Mesenteric fat pad (tissue), 1 donor: ENCODE measurements around the gene CLEC9A. TPM values are rescaled to one million over a fixed set of nuclear protein-coding genes. Genes with fewer than 3 reads are reported as not detected.
"Not testable (repeated sequence)": the region's sequence is repeated elsewhere in the genome, so short reads cannot be mapped to it uniquely, and the experiment has no call there.

Experiments
- DNase-seq: peaks from one replicate; pipeline ENCODE4 v3.0.0-alpha.2; 2020; ENCODE audit warnings: low spot score
- long read RNA-seq: library from polyadenylated mRNA; unstranded; transcript quantifications from one replicate; pipeline ENCODE4 v2.0.0, GENCODE V29; 2020
- total RNA-seq: library from RNA; stranded (reverse); fragmentation: NEBNext Ultra II Directional; extraction: Animal tissue kit (Norgen Biotek cat#: 25700); gene quantifications from one replicate; pipeline ENCODE4 v1.2.1, GENCODE V29; 2021
- donor health status: DM: yes; HTN: yes; CAD: no.

The CLEC9A gene
- not detected for total RNA-seq
- long read RNA-seq: 0 reads

- DNase-seq: no peak
Observed at GRCh38 chr12:10030446-10030845, at the start of gene CLEC9A. TSS of gene CLEC9A (plus strand) at chr12:10030682. CDS start at chr12:10052688, 22,006 bp downstream.

GRCh38 chr12:9991876-9992275, 38.6 kb upstream of the CLEC9A start:
- DNase-seq: no peak

- no peak for DNase-seq
Observed at GRCh38 chr12:9992296-9992695, 38.2 kb upstream of the CLEC9A start.

GRCh38 chr12:9999016-9999415, 31.5 kb upstream of the CLEC9A start, which contains the start of gene CLEC1B:
TSS of gene CLEC1B (minus strand) at chr12:9999121. CDS start at chr12:9999100, 21 bp downstream.
- no peak for DNase-seq

GRCh38 chr12:10001171-10001776, 29.2 kb upstream of the CLEC9A start:
- DNase-seq: no peak

GRCh38 chr12:10012630-10013330, 17.7 kb upstream of the CLEC9A start:
- no peak for DNase-seq

GRCh38 chr12:10015450-10015849, 15.0 kb upstream of the CLEC9A start:
- DNase-seq: no peak

GRCh38 chr12:10016881-10017280, 13.6 kb upstream of the CLEC9A start:
- DNase-seq: no peak

- DNase-seq: no peak
Observed at GRCh38 chr12:10018386-10018785, 12.1 kb upstream of the CLEC9A start.

- no peak for DNase-seq
Observed at GRCh38 chr12:10021342-10021741, 9.1 kb upstream of the CLEC9A start.

- no peak for DNase-seq
Observed at GRCh38 chr12:10025236-10025635, 5.2 kb upstream of the CLEC9A start.

GRCh38 chr12:10026666-10027065, 3.8 kb upstream of the CLEC9A start:
- not testable (repeated sequence) for DNase-seq

- no peak for DNase-seq
Observed at GRCh38 chr12:10027311-10027710, 3.2 kb upstream of the CLEC9A start.

- no peak for DNase-seq
Observed at GRCh38 chr12:10027721-10028120, 2.8 kb upstream of the CLEC9A start.

GRCh38 chr12:10031321-10031720, 839 bp downstream of the CLEC9A start:
- no peak for DNase-seq

GRCh38 chr12:10031771-10032175, 1.3 kb downstream of the CLEC9A start:
- DNase-seq: no peak

GRCh38 chr12:10033783-10034545, 3.5 kb downstream of the CLEC9A start:
- no peak for DNase-seq

- DNase-seq: no peak
Observed at GRCh38 chr12:10042167-10042566, 11.7 kb downstream of the CLEC9A start.

GRCh38 chr12:10048526-10048925, 18.0 kb downstream of the CLEC9A start:
- no peak for DNase-seq

- no peak for DNase-seq
Observed at GRCh38 chr12:10052193-10052913, 21.9 kb downstream of the CLEC9A start.

- no peak for DNase-seq
Observed at GRCh38 chr12:10058387-10058786, 27.9 kb downstream of the CLEC9A start.
